Renal cortex interstitium (tissue), 15 donors: ENCODE data around the gene SRP54. TPM values are rescaled to one million over a fixed set of nuclear protein-coding genes. Genes with fewer than 3 reads are reported as not detected.
A peak's percentile ranks its signal among the peaks of the same experiment; 100 is the strongest.
"Not testable (repeated sequence)": the region's sequence is repeated elsewhere in the genome, so short reads cannot be mapped to it uniquely, and the experiment has no call there.

Source experiments
- DNase-seq, 11 donors: peaks; one replicate each; pipeline ENCODE4 v3.0.0-alpha.2; 2013; ENCODE audit warnings: low read depth in 9 of 11, low spot score in 4 of 11; ENCODE audit errors: extremely low read depth in 1 of 11
- long read RNA-seq, 16 experiments: transcript quantifications; one replicate each; lab custom pipeline, GENCODE V29; 2026
- polyA plus RNA-seq, 3 donors: library from polyadenylated mRNA; unstranded; fragments of 120-200 nt; gene quantifications; one replicate each; pipeline ENCODE4 v1.2.1, GENCODE V29; 2013; ENCODE audit not compliant: insufficient read length in 3 of 3

SRP54 gene
- polyA plus RNA-seq, result 10 to 100 TPM; 65.3 to 80.9 (median 77.4) TPM
- long read RNA-seq, donor 1, transcript SRP54-201 (16 exons, 2,279 nt), result major isoform, 11 of 14 reads
- long read RNA-seq, donor 1, partial matches to known transcripts, result 0 of 14 reads
- long read RNA-seq, donor 1, other reads (novel, unspliced or antisense), result 0 of 14 reads
- long read RNA-seq, donor 2, partial matches to known transcripts, result 5 of 9 reads
- long read RNA-seq, donor 2, other reads (novel, unspliced or antisense), result 0 of 9 reads
- long read RNA-seq, donor 3, transcript SRP54-201 (16 exons, 2,279 nt), result major isoform, 12 of 15 reads
- long read RNA-seq, donor 3, partial matches to known transcripts, result 0 of 15 reads
- long read RNA-seq, donor 3, other reads (novel, unspliced or antisense), result 0 of 15 reads
- long read RNA-seq, donor 4, transcript SRP54-201 (16 exons, 2,279 nt), result major isoform, 18 of 29 reads
- long read RNA-seq, donor 4, partial matches to known transcripts, result 6 of 29 reads
- long read RNA-seq, donor 4, other reads (novel, unspliced or antisense), result 0 of 29 reads
- long read RNA-seq, donor 5, result 0 reads
- long read RNA-seq, donor 6, transcript SRP54-201 (16 exons, 2,279 nt), result major isoform, 10 of 23 reads
- long read RNA-seq, donor 6, transcript SRP54-212 (2 exons, 529 nt), result minor isoform, 6 of 23 reads
- long read RNA-seq, donor 6, partial matches to known transcripts, result 6 of 23 reads
- long read RNA-seq, donor 6, other reads (novel, unspliced or antisense), result 0 of 23 reads
- long read RNA-seq, donor 7, transcript SRP54-201 (16 exons, 2,279 nt), result major isoform, 7 of 22 reads
- long read RNA-seq, donor 7, partial matches to known transcripts, result 11 of 22 reads
- long read RNA-seq, donor 7, other reads (novel, unspliced or antisense), result 0 of 22 reads
- long read RNA-seq, donor 8, result 0 reads
- long read RNA-seq, donor 9, transcript SRP54-201 (16 exons, 2,279 nt), result major isoform, 13 of 13 reads
- long read RNA-seq, donor 9, partial matches to known transcripts, result 0 of 13 reads
- long read RNA-seq, donor 9, other reads (novel, unspliced or antisense), result 0 of 13 reads
- long read RNA-seq, donor 10, transcript SRP54-201 (16 exons, 2,279 nt), result major isoform, 13 of 14 reads
- long read RNA-seq, donor 10, partial matches to known transcripts, result 0 of 14 reads
- long read RNA-seq, donor 10, other reads (novel, unspliced or antisense), result 0 of 14 reads
- long read RNA-seq, donor 11, transcript SRP54-201 (16 exons, 2,279 nt), result major isoform, 9 of 14 reads
- long read RNA-seq, donor 11, partial matches to known transcripts, result 0 of 14 reads
- long read RNA-seq, donor 11, other reads (novel, unspliced or antisense), result 0 of 14 reads
- long read RNA-seq, donor 12, partial matches to known transcripts, result 0 of 4 reads
- long read RNA-seq, donor 12, other reads (novel, unspliced or antisense), result 0 of 4 reads
- long read RNA-seq, donor 13, result 0 reads
- long read RNA-seq, donor 14, transcript SRP54-201 (16 exons, 2,279 nt), result major isoform, 14 of 16 reads
- long read RNA-seq, donor 14, partial matches to known transcripts, result 0 of 16 reads
- long read RNA-seq, donor 14, other reads (novel, unspliced or antisense), result 0 of 16 reads
- long read RNA-seq, donor 15, transcript SRP54-201 (16 exons, 2,279 nt), result major isoform, 8 of 17 reads
- long read RNA-seq, donor 15, partial matches to known transcripts, result 7 of 17 reads
- long read RNA-seq, donor 15, other reads (novel, unspliced or antisense), result 0 of 17 reads
- long read RNA-seq, donor 16, transcript SRP54-201 (16 exons, 2,279 nt), result major isoform, 37 of 58 reads
- long read RNA-seq, donor 16, transcript SRP54-212 (2 exons, 529 nt), result minor isoform, 7 of 58 reads
- long read RNA-seq, donor 16, partial matches to known transcripts, result 14 of 58 reads
- long read RNA-seq, donor 16, other reads (novel, unspliced or antisense), result 0 of 58 reads

DNA sequence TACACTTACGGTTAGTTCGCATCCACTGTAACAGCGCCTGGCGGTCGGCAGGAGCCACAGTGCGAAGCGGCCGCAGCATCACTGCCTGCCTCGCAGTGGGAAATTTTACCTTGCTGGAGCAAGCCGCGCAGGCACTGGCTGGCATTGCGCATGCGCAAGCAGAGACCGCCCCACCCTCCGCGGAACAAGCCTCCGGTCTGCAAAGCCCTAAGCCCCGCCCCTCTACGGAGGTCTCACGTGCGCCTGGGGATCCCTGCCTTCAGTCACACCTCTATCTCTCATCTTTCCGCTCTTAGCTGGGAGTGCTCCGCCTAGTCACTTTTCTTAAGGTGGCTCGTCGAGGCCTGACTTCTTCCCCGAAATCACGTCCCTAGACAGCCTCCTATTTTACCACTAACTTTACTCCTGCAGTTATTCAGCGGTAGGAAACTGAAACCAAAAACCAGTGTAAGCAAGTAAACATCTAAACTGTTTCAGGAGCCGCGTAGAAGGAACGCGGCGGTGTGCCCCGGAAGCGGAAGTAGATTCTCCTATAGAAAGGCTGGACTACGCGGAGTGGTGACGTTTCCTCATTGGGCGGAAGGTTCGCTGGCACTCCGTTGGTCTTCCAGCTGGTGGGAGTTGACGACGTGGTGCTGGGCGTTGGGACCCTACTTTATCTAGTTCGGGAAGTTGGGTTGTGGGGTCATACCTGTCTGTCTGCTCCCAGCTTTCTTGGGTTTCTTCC is at the start of gene SRP54:
Gene SRP54 (plus strand): TSS at position 572 of the 727 bp plus-strand sequence. CDS start 13,718 bp downstream, outside the sequence.
- peak; percentile 92 to 98 (median 97) for DNase-seq

DNA sequence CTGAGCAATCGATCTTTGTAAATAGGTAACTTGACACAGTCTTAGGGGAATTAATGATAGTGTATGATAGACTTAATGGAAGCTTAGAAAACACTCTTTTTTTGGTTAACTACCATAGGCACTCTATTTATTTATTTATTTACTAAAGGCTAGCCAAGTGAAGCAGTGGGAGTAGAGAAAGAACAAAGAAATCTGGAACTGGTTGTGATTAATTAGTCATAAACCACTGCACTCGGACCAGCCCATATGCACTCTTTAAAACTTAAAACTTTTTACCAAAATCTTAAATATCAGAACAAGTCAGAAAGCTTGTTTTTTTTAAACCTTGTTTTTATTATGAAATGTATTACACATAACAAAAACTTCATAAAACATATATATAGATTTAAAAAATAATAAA is 49.5 kb upstream of the SRP54 start:
- no peak for DNase-seq

DNA sequence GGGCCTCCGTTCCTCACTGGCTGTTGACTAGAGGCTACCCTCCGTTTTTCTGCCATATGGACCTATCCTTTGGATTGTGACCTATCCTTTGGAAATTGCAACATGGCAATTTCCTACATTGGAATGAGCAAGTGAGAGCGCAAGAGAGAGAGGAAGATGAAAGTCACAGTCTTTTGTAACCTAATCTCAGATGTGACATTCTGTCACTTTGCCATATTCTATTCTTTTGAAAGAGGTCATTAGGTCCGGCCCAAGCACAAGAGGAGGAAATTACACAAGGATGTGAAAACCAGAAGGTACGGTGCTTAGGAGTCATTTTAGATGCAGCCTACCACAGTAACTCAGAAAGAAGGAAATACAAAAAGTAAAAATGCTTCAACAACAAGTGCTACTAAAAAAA is 47.3 kb upstream of the SRP54 start:
- no peak for DNase-seq

DNA sequence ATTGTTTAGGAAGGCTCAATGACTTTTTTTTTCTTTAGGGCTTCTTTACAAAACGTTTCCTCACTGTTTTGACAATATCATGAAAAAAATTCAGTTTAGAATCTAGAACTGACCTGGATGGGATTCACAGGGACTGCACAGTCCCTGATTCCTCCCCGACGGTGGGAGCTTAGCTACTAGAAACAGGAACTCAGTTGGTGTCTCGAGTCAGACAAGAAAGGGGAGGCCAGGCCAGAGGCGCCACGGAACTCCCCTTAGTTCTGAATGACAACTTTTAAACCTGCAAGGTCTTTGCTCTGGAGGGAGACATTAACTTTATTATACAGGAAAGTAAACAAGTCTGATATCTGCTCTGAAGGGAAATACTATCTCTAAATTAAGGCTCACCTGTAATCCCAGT is 45.4 kb upstream of the SRP54 start:
- no peak for DNase-seq

DNA sequence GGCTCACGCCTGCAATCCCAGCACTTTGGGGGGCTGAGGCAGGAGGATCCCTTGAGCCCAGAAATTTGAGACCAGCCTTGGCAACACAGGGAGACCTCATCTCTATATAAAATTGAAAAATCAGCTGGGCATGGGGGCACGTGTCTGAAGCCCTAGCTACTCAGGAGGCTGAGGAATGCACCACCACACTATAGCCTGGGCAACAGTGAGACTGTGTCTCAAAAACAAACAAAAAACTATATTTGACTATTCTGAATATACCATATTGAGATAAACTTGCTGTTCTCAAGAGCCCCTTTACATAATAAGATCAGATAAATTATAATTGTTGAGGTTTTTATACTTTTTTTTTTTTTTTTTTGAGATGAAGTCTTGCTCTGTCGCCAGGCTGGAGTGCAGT is 44.9 kb upstream of the SRP54 start:
- no peak for DNase-seq

DNA sequence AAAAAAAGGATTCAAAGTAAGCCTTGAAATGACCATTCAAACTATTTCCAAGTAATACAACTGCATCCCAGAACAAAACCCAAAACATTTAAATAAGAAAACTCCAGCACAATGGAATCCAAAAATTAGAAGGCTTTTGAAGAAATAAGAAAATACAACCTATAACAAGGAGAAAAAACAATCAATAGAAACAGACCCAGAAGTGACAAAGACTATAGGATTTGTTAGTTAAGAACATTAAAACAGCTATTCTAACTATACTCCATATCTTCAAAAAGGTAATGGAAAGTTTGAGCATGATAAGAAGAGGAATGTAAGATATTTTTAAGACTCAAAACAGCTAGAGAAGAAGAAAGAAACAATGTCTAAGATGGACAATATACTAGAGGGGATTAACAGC is 39.3 kb upstream of the SRP54 start:
- no peak for DNase-seq

DNA sequence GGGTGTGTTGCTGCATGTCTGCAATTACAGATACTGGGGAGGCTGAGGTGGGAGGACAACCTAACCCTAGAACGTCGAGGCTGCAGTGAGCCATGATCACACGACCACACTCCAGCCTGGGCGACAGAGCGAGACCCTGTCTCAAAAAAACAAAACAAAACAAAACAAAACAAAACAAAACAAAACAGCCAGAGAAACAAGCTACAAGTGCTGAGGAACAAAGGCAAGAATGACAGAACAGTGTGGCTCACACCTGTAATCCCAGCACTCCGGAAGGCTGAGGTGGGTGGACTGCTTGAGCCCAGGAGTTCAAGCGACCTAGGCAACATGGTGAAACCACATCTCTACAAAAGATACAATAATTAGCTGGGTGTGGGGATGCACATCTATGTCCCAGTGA is 38.0 kb upstream of the SRP54 start:
- DNase-seq, result no peak

DNA sequence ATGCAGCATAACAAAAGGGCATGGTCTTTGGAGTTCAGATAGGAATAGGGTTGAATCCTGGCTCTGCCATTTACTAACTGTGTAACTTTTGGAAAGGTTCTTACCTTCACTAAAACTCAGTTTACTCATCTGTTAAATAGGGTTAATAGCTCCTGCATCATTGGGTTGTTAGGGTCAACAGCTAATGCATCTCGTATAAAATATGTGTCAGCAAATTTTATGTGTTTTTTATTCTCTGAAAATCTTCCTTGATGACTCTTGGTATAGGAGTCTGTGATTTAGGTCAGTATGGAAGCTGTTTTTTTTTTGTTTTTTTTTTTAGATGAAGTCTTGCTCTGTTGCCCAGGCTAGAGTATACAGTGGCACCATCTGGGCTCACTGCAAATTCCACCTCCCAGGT is 36.1 kb upstream of the SRP54 start:
- DNase-seq, result no peak

DNA sequence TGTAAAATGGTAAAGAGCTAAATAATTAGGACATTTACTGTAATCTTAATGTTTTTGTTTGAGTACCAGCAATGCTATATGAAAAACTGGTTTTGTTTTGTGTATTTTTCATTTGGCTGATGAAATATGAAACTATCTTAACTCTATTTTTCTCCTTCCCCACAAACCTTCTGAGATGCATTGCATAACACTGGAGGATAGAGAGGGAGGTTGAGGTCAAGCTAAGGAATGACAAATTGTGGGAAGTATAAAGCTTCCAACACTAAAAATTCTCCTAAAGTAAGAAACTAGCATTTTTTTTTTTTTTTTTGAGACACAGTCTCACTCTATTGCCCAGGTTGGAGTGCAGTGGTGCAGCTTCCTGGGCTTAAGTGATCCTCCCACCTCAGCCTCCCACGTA is 31.5 kb upstream of the SRP54 start:
- no peak for DNase-seq

DNA sequence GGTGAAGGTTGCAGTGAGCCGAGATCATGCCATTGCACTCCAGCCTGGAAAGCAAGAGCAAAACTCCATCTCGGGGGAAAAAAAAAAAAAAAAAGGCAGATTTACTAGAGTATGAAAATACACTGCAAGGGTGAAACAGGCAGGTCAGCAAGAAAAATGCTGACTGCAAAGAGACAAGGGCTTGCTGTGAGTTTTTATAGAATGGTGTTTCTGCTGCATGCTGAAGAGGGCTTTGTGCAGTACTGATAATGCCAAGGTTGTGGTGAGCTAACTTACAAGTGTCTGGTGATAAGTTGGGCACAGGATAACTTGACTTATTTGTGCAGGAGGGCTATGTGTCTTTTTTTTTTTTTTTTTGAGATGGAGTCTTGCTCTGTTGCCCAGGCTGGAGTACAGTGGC is 25.9 kb upstream of the SRP54 start:
- no peak for DNase-seq

DNA sequence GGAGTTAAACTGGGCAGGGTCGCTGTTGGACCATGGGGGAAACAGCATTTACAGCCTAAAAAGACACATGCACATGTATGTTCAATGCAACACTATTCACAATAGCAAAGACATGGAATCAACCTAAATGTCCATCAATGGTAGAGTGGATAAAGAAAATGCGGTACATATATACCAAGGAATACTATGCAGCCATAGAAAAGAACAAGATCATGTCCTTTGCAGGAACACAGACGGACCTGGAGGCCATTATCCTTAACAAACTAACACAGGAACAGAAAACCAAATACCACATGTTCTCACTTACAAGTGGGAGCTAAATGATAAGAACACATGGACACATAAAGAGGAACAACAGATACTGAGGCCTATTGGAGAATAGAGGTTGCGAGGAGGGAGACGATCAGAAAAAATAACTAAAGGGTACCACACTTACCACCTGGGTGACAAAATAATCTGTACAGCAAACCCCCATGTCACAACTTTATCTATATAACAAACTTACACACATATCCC is 25.0 kb upstream of the SRP54 start:
- no peak for DNase-seq

DNA sequence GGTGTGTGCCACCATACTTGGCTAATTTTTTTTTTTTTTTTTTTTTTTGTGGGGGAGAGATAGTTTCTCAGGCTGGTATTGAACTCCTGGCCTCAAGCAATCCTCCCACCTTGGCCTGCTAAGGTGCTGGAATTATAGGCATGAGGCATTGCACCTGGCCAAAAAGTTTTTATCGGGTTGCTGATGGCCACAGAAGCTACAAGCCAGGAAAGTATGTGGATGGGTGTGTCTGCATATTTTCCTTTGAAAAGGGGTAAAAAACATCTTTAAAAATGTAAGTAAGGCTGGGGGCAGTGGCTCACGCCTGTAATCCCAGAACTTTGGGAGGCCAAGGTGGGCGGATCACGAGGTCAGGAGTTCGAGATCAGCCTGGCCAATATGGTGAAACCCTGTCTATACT is 20.7 kb upstream of the SRP54 start:
- DNase-seq, result not testable (repeated sequence)

DNA sequence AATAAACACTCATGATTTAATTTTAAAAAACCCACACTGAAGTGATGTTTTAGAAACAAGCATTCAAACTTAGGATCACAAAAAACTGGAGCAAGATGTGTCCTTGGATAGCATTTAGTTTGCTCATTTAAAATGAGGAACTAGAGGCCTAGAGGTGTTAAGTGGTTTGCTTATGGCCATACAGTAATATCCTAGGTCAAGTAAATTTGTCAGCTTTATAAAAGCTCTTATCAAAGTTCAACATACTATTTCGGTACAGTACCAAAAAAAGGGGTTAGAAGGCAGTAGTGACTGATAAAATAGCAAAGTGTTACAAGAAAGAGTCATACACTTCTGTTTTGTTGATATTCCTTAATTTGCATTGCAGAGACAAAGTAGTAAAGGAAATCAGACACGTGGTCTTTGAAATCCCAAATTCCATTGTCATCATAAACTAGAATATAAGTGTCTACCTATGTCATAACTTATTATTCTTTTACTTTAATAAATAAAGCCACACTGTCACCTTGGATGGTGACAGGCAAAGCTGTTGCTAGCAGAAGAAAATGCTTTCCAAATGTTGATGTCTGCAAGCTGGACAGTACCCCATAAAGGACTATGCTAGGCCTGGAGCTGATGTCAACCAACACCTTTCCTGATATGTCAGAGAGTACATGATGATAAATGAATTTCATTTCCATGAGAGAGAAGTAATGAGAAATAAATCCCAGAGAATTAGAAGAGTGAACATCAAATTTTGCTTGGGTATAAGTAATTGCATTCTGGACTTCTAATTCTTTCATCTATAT is 17.6 kb upstream of the SRP54 start:
- no peak for DNase-seq

DNA sequence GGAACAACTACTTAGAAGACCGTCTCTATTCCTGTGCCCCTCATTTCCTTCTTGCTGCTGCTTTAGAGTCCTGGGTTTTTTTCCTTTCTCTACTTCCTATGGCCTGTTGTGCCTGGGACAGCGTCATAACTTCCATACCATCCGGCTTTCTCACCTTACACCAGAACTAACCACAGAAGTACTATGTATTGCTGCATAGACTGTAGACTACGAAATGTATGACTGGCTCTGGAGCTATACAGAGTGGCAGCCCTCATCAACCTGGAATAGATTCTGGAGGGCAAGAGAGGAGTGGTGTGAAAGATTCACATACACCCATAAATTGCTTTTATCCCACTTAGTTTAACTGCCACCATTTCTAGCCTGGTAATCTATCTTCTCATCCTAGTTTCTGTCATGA is 16.9 kb upstream of the SRP54 start:
- no peak for DNase-seq

DNA sequence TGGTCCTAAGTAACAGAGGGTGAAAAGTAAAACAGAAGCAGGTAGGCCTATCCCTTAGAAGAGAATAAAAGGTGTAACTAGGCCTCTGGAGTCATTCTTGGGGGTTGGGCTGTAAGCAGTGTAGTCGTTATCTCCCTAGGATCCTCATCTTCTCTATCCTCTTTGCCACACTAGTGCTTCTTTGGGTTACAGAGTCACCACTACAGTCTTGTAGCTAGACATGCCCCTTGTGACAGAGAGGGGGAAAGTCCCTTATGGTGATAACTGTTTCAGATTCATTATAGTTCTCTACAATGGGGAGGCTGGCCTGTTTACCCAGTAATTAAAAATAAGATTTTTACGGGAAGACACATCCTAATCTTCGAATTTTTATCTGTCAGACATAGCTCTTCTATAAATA is 16.4 kb upstream of the SRP54 start:
- DNase-seq, result no peak

DNA sequence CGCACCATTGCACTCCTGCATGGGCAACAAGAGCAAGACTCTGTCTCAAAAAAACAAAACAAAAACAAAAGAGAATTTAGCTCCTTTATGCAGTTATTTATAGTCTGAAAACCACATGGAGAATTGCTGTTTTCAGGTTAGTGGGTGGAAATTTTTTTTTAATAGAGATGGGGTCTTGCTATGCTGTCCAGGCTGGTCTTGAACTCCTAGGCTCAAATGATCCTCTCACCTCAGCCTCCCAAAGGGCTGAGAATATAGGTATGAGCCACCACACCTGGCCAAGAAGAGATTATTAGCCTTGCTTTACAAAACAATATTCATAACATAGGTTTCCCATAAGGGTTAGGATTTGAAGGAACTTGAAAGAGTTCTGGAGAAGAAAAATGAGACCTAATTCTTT is 12.1 kb upstream of the SRP54 start:
- no peak for DNase-seq

DNA sequence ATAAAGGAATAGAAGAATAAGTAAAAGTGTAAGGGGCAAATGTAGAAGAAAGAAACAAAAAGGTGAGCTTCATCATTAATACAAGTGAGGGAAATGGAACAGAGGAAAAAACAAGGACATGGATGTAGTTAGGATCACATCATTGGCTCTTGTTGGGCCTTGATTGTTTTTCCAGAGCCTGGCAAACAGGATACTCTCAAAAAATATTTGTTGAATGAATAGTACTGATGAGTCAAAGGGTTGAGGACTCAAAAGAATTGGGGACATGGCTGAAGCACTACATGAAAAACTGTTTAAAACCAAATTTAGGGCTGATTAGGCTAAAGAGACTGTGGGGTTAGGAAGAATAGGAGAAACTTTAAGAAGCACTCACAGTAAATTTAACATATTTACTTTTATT is 11.4 kb upstream of the SRP54 start:
- DNase-seq, result no peak
